PFSK-1 (cell line): Measurements from ENCODE around the gene USP32.

Experiments
- FOXP2 ChIP-seq: optimal IDR thresholded peaks from 2 replicates; pipeline ENCODE3; 2011; ENCODE audit warnings: borderline replicate concordance, control low read depth, inconsistent platforms; ENCODE audit not compliant: insufficient read depth; ENCODE audit errors: extremely low read length, extremely low read depth
- SIN3A ChIP-seq: IDR thresholded peaks from 2 replicates; pipeline ENCODE4 v1.6.1; 2012; ENCODE audit warnings: mild to moderate bottlenecking, low read length, moderate library complexity, borderline replicate concordance; ENCODE audit not compliant: insufficient read depth
- TAF1 ChIP-seq: IDR thresholded peaks from 2 replicates; pipeline ENCODE4 v1.6.1; 2012; ENCODE audit warnings: low read length, control low read depth, borderline replicate concordance; ENCODE audit not compliant: insufficient read depth

DNA sequence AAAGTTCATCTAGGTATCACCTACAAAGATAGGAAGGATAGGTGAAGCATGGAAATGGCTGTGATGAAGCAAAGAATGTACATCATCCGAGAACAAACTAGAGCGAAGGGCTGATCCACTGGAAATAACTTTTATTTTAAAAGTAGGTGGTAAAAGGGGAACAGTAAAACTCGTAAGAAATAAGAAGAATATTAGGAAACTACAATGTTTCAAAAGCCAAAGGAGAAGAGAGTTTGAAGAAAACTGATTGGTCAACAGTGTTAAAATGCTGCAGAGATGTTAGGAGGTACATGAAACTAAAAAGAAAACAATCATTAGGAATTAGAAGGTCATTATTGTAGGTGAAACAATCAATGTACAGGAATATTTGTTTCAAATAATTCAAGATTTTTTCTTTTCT lies 108.1 kb downstream of the USP32 start:
- TF ChIP-seq TAF1 (no peak), SIN3A (no peak), FOXP2 (no peak)
